Epithelial cell of esophagus (primary cell): Measurements from ENCODE around the gene CPNE5.

Source experiments
- DNase-seq: peaks from one replicate; pipeline ENCODE4 v3.0.0; 2010; ENCODE audit warnings: low read depth
- H3K4me3 ChIP-seq: 2 replicates; pipeline ENCODE4 v1.5.1; 2011; ENCODE audit warnings: mild to moderate bottlenecking, low read length, control low read depth
- TF ChIP-seq, protein P1 (sequence below): IDR thresholded peaks from 2 replicates; pipeline ENCODE4 v1.5.1; 2011; ENCODE audit warnings: low read depth, mild to moderate bottlenecking, low read length, control low read depth, inconsistent platforms; ENCODE audit not compliant: insufficient read depth; ENCODE audit errors: missing control alignments

CPNE5 gene

DNA sequence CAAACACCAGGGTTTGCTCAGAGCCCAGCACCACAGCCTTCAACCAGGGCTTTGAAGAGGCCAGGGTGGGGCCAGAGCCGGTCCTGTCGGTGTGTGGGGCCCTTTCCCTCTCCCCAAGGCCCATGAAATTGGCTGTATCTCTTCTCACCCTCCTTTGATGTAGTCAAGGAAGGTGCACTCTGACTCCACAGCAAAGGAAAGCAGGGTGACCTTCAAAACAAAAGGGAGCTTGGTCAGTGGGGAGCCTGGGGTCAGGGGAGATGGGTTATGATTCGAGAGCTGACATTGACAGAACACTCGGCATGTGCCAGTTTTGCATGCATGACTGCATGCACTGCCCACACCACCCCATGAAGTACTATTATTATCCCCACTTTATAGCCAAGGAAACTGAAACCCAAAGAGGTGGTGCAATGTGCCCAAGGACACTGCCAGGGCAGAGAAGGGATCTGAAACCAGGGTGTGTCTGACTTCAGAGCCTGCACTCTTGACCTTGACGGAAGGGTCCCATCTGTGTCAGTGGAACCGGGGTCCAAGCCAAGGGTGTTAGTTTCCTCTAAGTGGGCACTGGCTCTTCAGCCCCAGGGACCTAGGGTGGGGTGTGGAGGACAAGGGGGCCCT, 86.2 kb downstream of the CPNE5 start:
- H3K4me3 ChIP-seq, result no peak overlapping the region
- TF ChIP-seq, protein P1, sequence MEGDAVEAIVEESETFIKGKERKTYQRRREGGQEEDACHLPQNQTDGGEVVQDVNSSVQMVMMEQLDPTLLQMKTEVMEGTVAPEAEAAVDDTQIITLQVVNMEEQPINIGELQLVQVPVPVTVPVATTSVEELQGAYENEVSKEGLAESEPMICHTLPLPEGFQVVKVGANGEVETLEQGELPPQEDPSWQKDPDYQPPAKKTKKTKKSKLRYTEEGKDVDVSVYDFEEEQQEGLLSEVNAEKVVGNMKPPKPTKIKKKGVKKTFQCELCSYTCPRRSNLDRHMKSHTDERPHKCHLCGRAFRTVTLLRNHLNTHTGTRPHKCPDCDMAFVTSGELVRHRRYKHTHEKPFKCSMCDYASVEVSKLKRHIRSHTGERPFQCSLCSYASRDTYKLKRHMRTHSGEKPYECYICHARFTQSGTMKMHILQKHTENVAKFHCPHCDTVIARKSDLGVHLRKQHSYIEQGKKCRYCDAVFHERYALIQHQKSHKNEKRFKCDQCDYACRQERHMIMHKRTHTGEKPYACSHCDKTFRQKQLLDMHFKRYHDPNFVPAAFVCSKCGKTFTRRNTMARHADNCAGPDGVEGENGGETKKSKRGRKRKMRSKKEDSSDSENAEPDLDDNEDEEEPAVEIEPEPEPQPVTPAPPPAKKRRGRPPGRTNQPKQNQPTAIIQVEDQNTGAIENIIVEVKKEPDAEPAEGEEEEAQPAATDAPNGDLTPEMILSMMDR, result no peak
- no peak for DNase-seq

DNA sequence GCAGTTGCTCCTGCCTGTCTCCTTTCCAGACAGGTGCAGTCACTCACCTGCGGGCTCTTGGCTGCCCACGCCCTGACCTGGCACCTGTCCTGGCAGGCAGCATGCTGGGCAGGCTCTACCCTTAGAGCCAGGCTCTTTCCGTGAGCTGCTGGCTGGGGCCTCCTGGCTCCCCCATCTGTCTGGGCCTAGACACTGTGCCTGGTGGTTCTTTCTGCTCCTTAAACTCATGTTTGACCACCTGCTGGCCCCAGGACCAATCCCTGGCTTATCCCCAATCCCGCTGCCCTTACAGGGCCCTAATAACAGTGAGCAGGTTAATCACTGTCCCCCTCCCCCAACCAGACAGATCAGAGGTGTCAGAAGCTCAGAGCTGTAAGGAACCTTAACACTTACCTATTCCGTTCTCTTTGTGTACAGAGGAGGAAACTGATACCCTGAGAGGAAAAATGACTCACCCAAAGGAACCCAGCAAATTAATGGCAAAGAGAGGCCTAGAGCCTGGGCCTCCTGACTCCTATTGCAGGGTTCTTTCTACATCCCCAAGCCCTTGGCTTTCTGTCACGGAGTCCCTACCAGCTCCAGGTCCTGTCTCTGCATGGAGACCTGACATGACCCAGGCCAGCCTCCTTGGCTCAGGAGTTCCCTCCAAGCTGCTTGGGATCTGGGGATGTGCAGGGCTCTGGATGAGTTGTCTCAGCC, 86.9 kb downstream of the CPNE5 start:
- peak; percentile 72 for DNase-seq
- TF ChIP-seq, protein P1, result no peak

GRCh38 chr6:36751833-36752186, 87.4 kb downstream of the CPNE5 start:
- no peak overlapping the region for H3K4me3 ChIP-seq
- DNase-seq, result peak; percentile 34
- TF ChIP-seq, protein P1, result no peak

More for the DNA sequence above, 86.9 kb downstream of the CPNE5 start:
- no peak overlapping the region for H3K4me3 ChIP-seq

DNA sequence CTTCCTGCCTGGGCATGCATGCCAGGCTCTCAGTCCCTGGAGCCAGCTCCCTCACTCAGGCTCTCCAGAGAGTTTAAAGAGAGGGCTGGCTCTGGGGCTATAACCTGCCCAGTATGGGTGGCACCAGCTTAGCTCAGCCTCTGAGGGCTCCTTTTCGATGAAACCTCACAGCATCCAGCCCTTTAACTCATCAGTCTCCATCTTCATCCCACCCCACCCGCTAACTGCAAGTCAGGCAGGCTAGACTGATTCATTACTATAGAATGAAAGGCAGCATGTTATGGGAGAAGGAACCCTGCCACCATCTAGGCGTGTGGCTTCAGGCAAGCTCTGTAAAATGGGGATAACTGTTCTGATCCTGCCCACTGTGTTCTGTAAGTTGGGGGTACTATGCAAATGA, 88.2 kb downstream of the CPNE5 start:
- DNase-seq, result peak; percentile 61
- TF ChIP-seq, protein P1, result no peak
- H3K4me3 ChIP-seq, result no peak overlapping the region

DNA sequence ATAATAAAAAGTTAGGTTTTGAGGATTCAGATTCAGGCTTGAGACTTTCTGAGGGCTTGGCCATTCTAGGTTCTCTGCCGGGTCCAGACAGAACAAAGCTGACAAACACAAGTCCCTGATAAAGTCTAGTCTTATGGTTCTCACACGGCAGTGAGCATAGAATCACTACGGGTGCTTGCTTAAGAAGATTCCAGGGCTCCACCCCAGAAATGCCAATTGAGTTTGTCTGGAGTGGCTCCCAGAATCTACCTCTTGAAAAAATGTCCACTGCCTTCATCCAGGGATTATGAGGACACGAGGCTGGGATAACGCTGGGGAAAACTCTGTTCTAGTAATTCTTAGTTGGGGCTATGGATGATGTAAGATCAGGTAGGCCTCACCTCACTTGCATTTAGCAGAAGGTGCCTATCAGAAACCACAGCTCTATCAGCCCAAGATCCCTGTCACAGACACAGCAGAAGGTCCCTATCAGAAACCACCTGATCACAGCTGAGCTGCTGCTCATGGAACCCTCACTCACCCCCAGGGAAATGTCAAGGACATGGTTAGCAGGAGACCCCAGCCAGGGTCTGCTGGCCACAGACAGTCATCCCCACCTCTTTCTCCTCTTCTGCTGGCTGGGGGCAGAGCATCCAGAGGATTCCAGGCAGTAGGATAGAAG, 89.3 kb downstream of the CPNE5 start:
- TF ChIP-seq, protein P1, result no peak
- H3K4me3 ChIP-seq, result no peak overlapping the region
- DNase-seq, result no peak

- TF ChIP-seq, protein P1, result no peak
- no peak for DNase-seq
- H3K4me3 ChIP-seq, result no peak overlapping the region
These were observed 93.0 kb downstream of the CPNE5 start for GRCh38 chr6:36746251-36746650.
